GM12864 (cell line): ENCODE data around the gene CDYL.
A peak's percentile ranks its signal among the peaks of the same experiment; 100 is the strongest.

Experiments
- DNase-seq: peaks from one replicate; pipeline ENCODE4 v3.0.0-alpha.2; 2011; ENCODE audit warnings: low read depth
- H3K4me3 ChIP-seq: 2 replicates; pipeline ENCODE4 v1.5.1; 2011; ENCODE audit warnings: mild to moderate bottlenecking, low read depth, low read length, control low read depth
- CTCF ChIP-seq: IDR thresholded peaks from 2 replicates; pipeline ENCODE4 v1.5.1; 2011; ENCODE audit warnings: low read depth, mild to moderate bottlenecking, moderate library complexity, low read length, control low read depth, inconsistent platforms; ENCODE audit errors: missing control alignments

The CDYL gene

GRCh38 chr6:4930025-4930691 is 154.0 kb downstream of the CDYL start:
- no peak for DNase-seq
- H3K4me3 ChIP-seq = no peak overlapping the region
- no peak for TF ChIP-seq CTCF

DNA sequence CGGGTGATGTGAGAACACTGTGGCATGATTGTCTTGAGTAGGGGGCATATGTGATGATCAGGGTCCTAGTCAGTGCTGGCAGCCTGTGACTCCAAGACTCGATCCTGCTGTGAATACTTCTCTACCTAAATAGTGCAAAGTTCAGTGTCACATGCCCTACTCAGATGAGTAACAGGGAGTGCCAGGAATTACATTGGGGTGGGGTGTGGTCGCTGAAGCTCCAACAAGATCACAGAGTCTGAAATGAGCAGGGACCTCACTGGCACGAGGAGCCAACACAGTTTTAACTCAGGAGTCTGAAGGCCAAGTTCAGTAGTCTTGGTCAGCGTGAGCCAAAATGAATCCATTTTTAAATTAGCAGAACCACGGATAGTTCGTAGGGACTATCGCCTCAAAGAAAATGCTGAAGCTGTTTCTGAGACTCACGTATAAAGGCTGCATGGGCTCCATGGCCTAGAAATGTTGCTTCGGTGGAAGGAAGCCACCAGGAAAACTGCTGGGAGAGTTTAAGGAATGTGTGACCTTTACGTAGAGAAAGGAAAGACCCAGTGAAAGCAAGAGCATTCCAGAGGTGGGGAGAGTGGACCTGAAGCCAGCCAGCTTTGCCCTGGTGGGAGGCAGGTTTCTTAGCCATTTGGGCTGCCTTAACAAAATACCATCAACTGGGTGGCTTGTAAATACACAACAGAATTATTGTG is 155.5 kb downstream of the CDYL start:
- no peak overlapping the region for H3K4me3 ChIP-seq
- DNase-seq = no peak
- no peak for TF ChIP-seq CTCF

DNA sequence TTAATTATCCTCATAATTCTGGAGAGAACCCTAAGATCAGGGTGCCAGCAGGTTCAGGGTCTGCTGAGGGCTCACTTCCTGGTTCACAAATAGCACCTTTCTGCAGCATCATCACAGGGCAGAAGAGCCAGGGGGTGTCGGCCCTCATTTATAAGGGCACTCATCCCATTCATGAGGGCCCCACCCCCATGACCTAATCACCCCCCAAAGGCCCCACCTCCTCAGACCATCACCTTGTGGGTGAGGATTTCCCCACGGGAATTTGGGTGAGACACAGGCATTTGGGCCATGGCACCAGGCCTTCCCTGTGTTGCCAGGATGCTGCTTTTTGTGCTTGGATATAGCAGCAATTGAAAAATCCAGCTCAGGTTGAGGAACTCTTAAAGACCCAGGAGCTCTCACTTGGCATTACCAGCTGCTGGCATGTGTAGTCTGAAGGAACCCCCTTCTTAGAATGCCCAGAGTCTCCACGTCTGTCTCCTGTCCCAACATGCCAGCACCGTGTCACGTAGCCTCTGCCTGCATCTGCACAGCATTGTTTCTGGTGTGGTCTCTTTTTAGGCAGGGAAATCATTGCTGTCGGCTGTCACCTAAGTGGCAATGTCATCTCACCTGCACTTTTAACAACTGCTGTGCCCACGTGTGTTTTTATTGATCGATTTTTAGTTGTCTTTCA is 156.2 kb downstream of the CDYL start:
- no peak for TF ChIP-seq CTCF
- no peak overlapping the region for H3K4me3 ChIP-seq
- DNase-seq = no peak

DNA sequence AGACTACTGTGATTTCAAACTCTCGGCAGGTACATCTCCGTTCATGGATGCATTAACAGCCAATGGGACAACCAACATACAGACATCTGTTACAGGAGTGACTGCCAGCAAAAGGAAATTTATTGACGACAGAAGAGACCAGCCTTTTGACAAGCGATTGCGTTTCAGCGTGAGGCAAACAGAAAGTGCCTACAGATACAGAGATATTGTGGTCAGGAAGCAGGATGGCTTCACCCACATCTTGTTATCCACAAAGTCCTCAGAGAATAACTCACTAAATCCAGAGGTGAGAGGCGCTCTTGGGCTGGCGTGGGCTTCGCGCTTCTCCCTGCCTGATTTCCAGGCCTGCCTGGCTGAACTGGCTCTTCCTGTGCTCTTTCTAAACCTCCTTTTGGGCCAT is 159.3 kb downstream of the CDYL start:
- DNase-seq = no peak
- no peak overlapping the region for H3K4me3 ChIP-seq
- no peak for TF ChIP-seq CTCF

DNA sequence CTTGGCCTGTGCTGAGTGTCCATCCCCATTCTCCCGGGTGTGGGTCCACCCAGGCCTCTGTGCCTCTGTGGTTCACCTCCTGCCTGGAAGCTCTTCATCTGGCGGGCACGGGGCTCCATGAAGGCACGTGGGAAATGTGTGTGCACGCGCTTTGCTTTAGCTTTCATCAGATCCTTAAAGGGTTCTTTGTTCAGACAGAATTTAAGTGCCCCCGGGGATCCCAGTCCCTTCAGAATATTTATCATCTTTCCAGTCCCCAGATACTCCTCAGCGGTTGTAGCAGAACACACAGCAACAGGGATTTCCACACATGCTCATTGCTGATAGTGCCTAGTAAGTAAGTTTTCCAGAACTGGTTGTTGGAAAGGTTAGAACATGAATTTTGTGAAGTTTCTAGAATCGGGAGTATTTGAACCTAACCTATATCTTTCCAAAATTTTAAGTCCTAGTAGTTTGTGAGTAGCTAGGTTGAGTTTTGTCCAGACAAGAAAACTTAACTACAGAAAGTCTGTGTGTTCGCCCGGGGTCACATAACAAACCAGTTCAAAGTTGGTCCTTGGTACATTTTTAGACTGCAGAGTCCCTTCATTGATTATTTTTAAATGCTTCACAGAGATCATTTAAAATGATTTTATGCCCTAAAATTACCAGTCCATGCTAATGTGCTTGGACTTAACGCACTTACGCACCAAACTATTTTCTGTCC is 159.9 kb downstream of the CDYL start:
- no peak for DNase-seq
- no peak overlapping the region for H3K4me3 ChIP-seq
- TF ChIP-seq CTCF = no peak

DNA sequence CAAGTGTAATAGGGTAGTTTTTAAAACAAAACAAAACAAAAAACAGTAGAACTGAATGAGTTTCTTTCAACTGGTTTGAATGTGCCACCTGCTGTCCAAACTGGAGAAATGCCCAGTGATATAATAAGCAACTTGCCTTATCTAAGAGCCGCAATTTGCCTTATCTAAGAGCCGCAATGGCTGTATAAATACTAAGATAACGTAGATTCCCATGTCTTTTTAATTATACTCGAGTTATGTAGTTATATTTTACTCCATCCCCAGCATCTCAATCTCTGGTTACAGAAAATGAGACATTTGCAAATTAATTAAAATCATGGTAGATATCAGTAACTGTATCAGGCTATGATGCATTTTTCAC is 160.5 kb downstream of the CDYL start:
- H3K4me3 ChIP-seq = no peak overlapping the region
- peak; percentile 60 for TF ChIP-seq CTCF
- DNase-seq = peak; percentile 30
